PFSK-1 (cell line): ENCODE results near the gene BRIP1.

ENCODE experiments used
- FOXP2 ChIP-seq: optimal IDR thresholded peaks from 2 replicates; pipeline ENCODE3; 2011; ENCODE audit warnings: borderline replicate concordance, control low read depth, inconsistent platforms; ENCODE audit not compliant: insufficient read depth; ENCODE audit errors: extremely low read length, extremely low read depth
- POLR2AphosphoS5 ChIP-seq: IDR thresholded peaks from 2 replicates; pipeline ENCODE4 v1.6.1; 2012; ENCODE audit warnings: low read depth, mild to moderate bottlenecking, control low read depth, low read length, moderate library complexity
- REST ChIP-seq, 2 experiments: IDR thresholded peaks; 2 replicates each; pipeline versions ENCODE4 v1.6.1 to v1.8.0; 2011 to 2012; ENCODE audit warnings: low read depth in 2 of 2, low read length in 2 of 2, control low read depth in 1 of 2, inconsistent platforms in 1 of 2, mild to moderate bottlenecking in 1 of 2, moderate library complexity in 1 of 2; ENCODE audit not compliant: insufficient read depth in 1 of 2
- SIN3A ChIP-seq: IDR thresholded peaks from 2 replicates; pipeline ENCODE4 v1.6.1; 2012; ENCODE audit warnings: mild to moderate bottlenecking, low read length, moderate library complexity, borderline replicate concordance; ENCODE audit not compliant: insufficient read depth
- TAF1 ChIP-seq: IDR thresholded peaks from 2 replicates; pipeline ENCODE4 v1.6.1; 2012; ENCODE audit warnings: low read length, control low read depth, borderline replicate concordance; ENCODE audit not compliant: insufficient read depth

The BRIP1 gene

GRCh38 chr17:61755078-61755477, 108.2 kb downstream of the BRIP1 start:
- TF ChIP-seq REST (IDR thresholded peaks at IDR 0.05; ENCODE audit: insufficient read depth in 1 of 2, low read depth in 2 of 2, low read length in 2 of 2) (no peak), POLR2AphosphoS5 (no peak), TAF1 (no peak), FOXP2 (no peak), SIN3A (no peak)

- TF ChIP-seq SIN3A: no peak
- no peak for TF ChIP-seq TAF1
- no peak for TF ChIP-seq FOXP2
- TF ChIP-seq POLR2AphosphoS5: no peak
- no peak for TF ChIP-seq REST (IDR thresholded peaks at IDR 0.05; ENCODE audit: insufficient read depth in 1 of 2, low read depth in 2 of 2, low read length in 2 of 2)
These were observed 109.2 kb downstream of the BRIP1 start for GRCh38 chr17:61754124-61754523.

- no peak for TF ChIP-seq REST (IDR thresholded peaks at IDR 0.05; ENCODE audit: insufficient read depth in 1 of 2, low read depth in 2 of 2, low read length in 2 of 2)
- TF ChIP-seq POLR2AphosphoS5: no peak
- no peak for TF ChIP-seq SIN3A
- no peak for TF ChIP-seq FOXP2
- TF ChIP-seq TAF1: no peak
These were observed 109.6 kb downstream of the BRIP1 start for GRCh38 chr17:61753696-61754095.

GRCh38 chr17:61750656-61751055, 112.7 kb downstream of the BRIP1 start:
- no peak for TF ChIP-seq TAF1
- no peak for TF ChIP-seq FOXP2
- TF ChIP-seq REST (IDR thresholded peaks at IDR 0.05; ENCODE audit: insufficient read depth in 1 of 2, low read depth in 2 of 2, low read length in 2 of 2): no peak
- TF ChIP-seq POLR2AphosphoS5: no peak
- no peak for TF ChIP-seq SIN3A

- TF ChIP-seq SIN3A (no peak), REST (IDR thresholded peaks at IDR 0.05; ENCODE audit: insufficient read depth in 1 of 2, low read depth in 2 of 2, low read length in 2 of 2) (no peak)
These were observed 113.4 kb downstream of the BRIP1 start for GRCh38 chr17:61749823-61750404.
